Panc1 (cell line): ENCODE results near the gene LEKR1.

Experiments
- CTCF ChIP-seq: fragments of 450-650 bp; IDR thresholded peaks from 2 replicates; pipeline ENCODE4 v1.5.1; 2017; ENCODE audit warnings: mild to moderate bottlenecking
- REST ChIP-seq, 2 experiments: IDR thresholded peaks; 2 replicates each; pipeline ENCODE4 v1.6.1; 2011 to 2012; ENCODE audit warnings: low read depth in 2 of 2, control low read depth in 1 of 2, low read length in 1 of 2, mild to moderate bottlenecking in 1 of 2, moderate library complexity in 1 of 2; ENCODE audit not compliant: insufficient read depth in 1 of 2

GRCh38 chr3:157061265-157061664 lies 235.1 kb downstream of the LEKR1 start:
- TF ChIP-seq CTCF: no peak
- TF ChIP-seq REST (IDR thresholded peaks at IDR 0.05; ENCODE audit: insufficient read depth in 1 of 2, low read depth in 2 of 2, low read length in 1 of 2): no peak
